Smooth muscle cell (in vitro differentiated cells): ENCODE results near the gene GAL3ST1. TPM values are rescaled to one million over a fixed set of nuclear protein-coding genes. Genes with fewer than 3 reads are reported as not detected.
A peak's percentile ranks its signal among the peaks of the same experiment; 100 is the strongest.

ENCODE experiments used
- DNase-seq: peaks from one replicate; lab custom pipeline; 2025; ENCODE audit not compliant: unreplicated experiment; lab: John Stamatoyannopoulos, UW
- H2AFZ ChIP-seq: fragments of 200-600 bp; sonication (generic); 2 replicates; pipeline ENCODE4 v1.6.0; 2016; ENCODE audit warnings: antibody characterized with exemption, low read depth, mild to moderate bottlenecking
- H3F3A ChIP-seq: fragments of 200-600 bp; sonication (generic); 2 replicates; pipeline ENCODE4 v1.6.0; 2017; ENCODE audit warnings: antibody characterized with exemption, low read depth
- H3K27ac ChIP-seq: fragments of 200-600 bp; sonication (generic); 2 replicates; pipeline ENCODE4 v1.5.1; 2016; ENCODE audit warnings: low read depth, mild to moderate bottlenecking
- H3K27me3 ChIP-seq: fragments of 200-600 bp; sonication (generic); 2 replicates; pipeline ENCODE4 v1.6.1; 2016; ENCODE audit warnings: low read depth, mild to moderate bottlenecking
- H3K36me3 ChIP-seq: fragments of 200-600 bp; sonication (generic); 2 replicates; pipeline ENCODE4 v1.5.1; 2016; ENCODE audit warnings: low read depth
- H3K4me1 ChIP-seq: fragments of 200-600 bp; sonication (generic); 2 replicates; pipeline ENCODE4 v1.5.1; 2016; ENCODE audit warnings: low read depth
- H3K4me2 ChIP-seq: fragments of 200-600 bp; sonication (generic); 2 replicates; pipeline ENCODE4 v1.6.0; 2016; ENCODE audit warnings: mild to moderate bottlenecking
- H3K4me3 ChIP-seq: fragments of 200-600 bp; sonication (generic); 2 replicates; pipeline ENCODE4 v1.5.1; 2016; ENCODE audit warnings: mild to moderate bottlenecking
- H3K79me2 ChIP-seq: fragments of 200-600 bp; sonication (generic); 2 replicates; pipeline ENCODE4 v1.6.0; 2016; ENCODE audit warnings: low read depth, mild to moderate bottlenecking
- H3K9ac ChIP-seq: fragments of 200-600 bp; sonication (generic); 2 replicates; pipeline ENCODE4 v1.6.0; 2016; ENCODE audit warnings: low read depth
- H3K9me3 ChIP-seq: fragments of 200-600 bp; sonication (generic); replicated peaks from 2 replicates; pipeline ENCODE4 v1.5.1; 2016; ENCODE audit warnings: low read depth
- H4K20me1 ChIP-seq: fragments of 200-600 bp; sonication (generic); 2 replicates; pipeline ENCODE4 v1.6.0; 2016; ENCODE audit warnings: low read depth
- CTCF ChIP-seq: fragments of 200-600 bp; sonication (generic); IDR thresholded peaks from 2 replicates; pipeline ENCODE4 v1.5.1; 2017; ENCODE audit warnings: borderline replicate concordance, mild to moderate bottlenecking, antibody characterized with exemption; ENCODE audit not compliant: insufficient read depth, poor library complexity, severe bottlenecking
- WGBS: methylation state at CpG from one replicate; pipeline ENCODE4 v1.1.7; 2016; ENCODE audit warnings: low lambda C conversion rate; 5-methylcytosine and 5-hydroxymethylcytosine counted together
- polyA plus RNA-seq: library from polyadenylated mRNA; unstranded; fragments of >200 nt; fragmentation: Nextera tagmentation; extraction: Ambion mirVana; gene quantifications from 2 replicates; pipeline ENCODE4 v1.2.1, GENCODE V29; 2016
- total RNA-seq: library from RNA; depleted of rRNA; stranded (reverse); fragments of >200 nt; gene quantifications from 2 replicates; pipeline ENCODE4 v1.2.3, GENCODE V29; 2014

Gene GAL3ST1
- total and polyA plus RNA-seq, 2 experiments from 2014 or later: 0.78 TPM; not detected in 1

- 1% methylated on average over 49 of the region's 49 CpGs for WGBS
- peak within 1 kb of the TSS; percentile 86 for H3K4me2 ChIP-seq
- H3K36me3 ChIP-seq: peaks cover 5% of the 10 kb centered on the region
- no peak for TF ChIP-seq CTCF
- peak within 1 kb of the TSS; percentile 99 for H3K9ac ChIP-seq
- H3K27ac ChIP-seq: peak within 1 kb of the TSS; percentile 98
- peak within 1 kb of the TSS; percentile 58 for H3K4me3 ChIP-seq
- H3K9me3 ChIP-seq: no peaks in the 10 kb centered on the region
- H4K20me1 ChIP-seq: no peaks in the 10 kb centered on the region
- no peaks in the 10 kb centered on the region for H3F3A ChIP-seq
- H3K79me2 ChIP-seq: peaks cover 21% of the 10 kb centered on the region
- H2AFZ ChIP-seq: peak within 1 kb of the TSS; percentile 88
- DNase-seq: peak; percentile 63
- H3K27me3 ChIP-seq: no peaks in the 10 kb centered on the region
- peaks cover 7% of the 10 kb centered on the region for H3K4me1 ChIP-seq
Measured at GRCh38 chr22:30591588-30592359, 17.3 kb upstream of the GAL3ST1 start, which contains the start of gene PES1. PES1 (minus strand) TSS chr22:30591910; CDS start chr22:30591833, 77 bp downstream.

DNA sequence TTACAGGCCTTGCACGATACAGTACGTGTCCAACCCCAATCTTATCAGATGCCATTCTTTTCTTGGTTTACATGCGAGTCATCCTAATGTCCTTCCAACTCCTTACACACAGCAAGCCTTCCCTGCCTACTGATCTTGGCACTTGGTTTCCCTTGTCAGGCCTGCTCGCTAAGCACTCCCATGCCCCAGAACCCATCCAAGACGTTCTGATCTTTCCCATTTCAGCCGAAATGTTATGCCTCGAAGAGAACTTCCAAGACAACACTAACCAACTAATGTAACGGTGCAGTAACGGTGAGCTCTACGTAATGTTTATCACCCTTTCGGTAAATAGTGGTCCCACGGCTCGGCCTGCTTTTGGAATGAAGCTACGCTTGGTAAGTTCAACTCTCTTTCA, 16.7 kb upstream of the GAL3ST1 start:
- Histone ChIP-seq H3K4me3 (peak overlapping the region; percentile 58), H3K4me2 (peak overlapping the region; percentile 86), H3K9me3 (no peaks in the 10 kb centered on the region), H3K79me2 (peaks cover 21% of the 10 kb centered on the region), H2AFZ (peak overlapping the region; percentile 88), H3K4me1 (peaks cover 7% of the 10 kb centered on the region), H4K20me1 (no peaks in the 10 kb centered on the region), H3K9ac (peak overlapping the region; percentile 99), H3K27me3 (no peaks in the 10 kb centered on the region), H3K36me3 (peaks cover 5% of the 10 kb centered on the region), H3K27ac (peak overlapping the region; percentile 98), H3F3A (no peaks in the 10 kb centered on the region)
- WGBS: 6% methylated on average over 14 of the region's 14 CpGs
- DNase-seq: no peak
- no peak for TF ChIP-seq CTCF

- Histone ChIP-seq H3K4me1 (peaks cover 7% of the 10 kb centered on the region), H3K9ac (no peak overlapping the region), H3K27me3 (no peaks in the 10 kb centered on the region), H3K79me2 (peaks cover 19% of the 10 kb centered on the region), H3K9me3 (no peaks in the 10 kb centered on the region), H2AFZ (no peak overlapping the region), H3K36me3 (peaks cover 5% of the 10 kb centered on the region), H4K20me1 (no peaks in the 10 kb centered on the region), H3F3A (no peaks in the 10 kb centered on the region), H3K4me2 (no peak overlapping the region), H3K27ac (no peak overlapping the region), H3K4me3 (no peak overlapping the region)
- DNase-seq: no peak
- no peak for TF ChIP-seq CTCF
- 99% methylated on average over 8 of the region's 8 CpGs for WGBS
Measured at GRCh38 chr22:30586414-30586813, 11.9 kb upstream of the GAL3ST1 start.
